PC-9 (cell line): Measurements from ENCODE around the gene ANKRD13A.

Experiments
- EZH2 ChIP-seq: fragments of 200-600 bp; sonication (generic); IDR thresholded peaks from 2 replicates; pipeline ENCODE4 v1.8.0; 2017; ENCODE audit warnings: antibody characterized with exemption, low read depth
- TF ChIP-seq, protein P1 (sequence below): fragments of 200-600 bp; sonication (generic); conservative IDR thresholded peaks from 2 replicates; pipeline ENCODE4 v1.6.1; 2017; ENCODE audit warnings: mixed run types, antibody characterized with exemption, mild to moderate bottlenecking, moderate library complexity

DNA sequence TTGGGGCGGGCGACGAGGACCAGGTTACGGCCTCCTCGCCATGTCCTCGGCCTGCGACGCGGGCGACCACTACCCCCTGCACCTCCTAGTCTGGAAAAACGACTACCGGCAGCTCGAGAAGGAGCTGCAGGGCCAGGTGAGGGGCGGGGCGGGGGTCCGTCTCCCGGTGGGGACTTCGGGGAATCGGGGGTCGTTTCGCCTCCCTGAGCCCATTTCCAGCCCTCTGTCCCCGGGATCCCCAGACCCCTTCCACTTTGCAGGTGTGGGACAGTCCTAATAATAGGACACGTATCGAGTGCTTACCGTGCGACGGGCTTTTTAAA is 380 bp downstream of the ANKRD13A start:
- TF ChIP-seq, protein P1, sequence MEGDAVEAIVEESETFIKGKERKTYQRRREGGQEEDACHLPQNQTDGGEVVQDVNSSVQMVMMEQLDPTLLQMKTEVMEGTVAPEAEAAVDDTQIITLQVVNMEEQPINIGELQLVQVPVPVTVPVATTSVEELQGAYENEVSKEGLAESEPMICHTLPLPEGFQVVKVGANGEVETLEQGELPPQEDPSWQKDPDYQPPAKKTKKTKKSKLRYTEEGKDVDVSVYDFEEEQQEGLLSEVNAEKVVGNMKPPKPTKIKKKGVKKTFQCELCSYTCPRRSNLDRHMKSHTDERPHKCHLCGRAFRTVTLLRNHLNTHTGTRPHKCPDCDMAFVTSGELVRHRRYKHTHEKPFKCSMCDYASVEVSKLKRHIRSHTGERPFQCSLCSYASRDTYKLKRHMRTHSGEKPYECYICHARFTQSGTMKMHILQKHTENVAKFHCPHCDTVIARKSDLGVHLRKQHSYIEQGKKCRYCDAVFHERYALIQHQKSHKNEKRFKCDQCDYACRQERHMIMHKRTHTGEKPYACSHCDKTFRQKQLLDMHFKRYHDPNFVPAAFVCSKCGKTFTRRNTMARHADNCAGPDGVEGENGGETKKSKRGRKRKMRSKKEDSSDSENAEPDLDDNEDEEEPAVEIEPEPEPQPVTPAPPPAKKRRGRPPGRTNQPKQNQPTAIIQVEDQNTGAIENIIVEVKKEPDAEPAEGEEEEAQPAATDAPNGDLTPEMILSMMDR = no peak
- no peak for TF ChIP-seq EZH2
